HUES6 (cell line): ENCODE measurements around the gene GULP1.

Experiments
- H3K27ac ChIP-seq: 2 replicates; pipeline ENCODE4 v1.7.0; 2013; ENCODE audit warnings: low read depth, mild to moderate bottlenecking, low read length, inconsistent platforms
- H3K27me3 ChIP-seq: 2 replicates; pipeline ENCODE4 v1.6.1; 2013; ENCODE audit warnings: low read length; ENCODE audit not compliant: control insufficient read depth, insufficient read depth
- H3K36me3 ChIP-seq: 2 replicates; pipeline ENCODE4 v1.6.1; 2013; ENCODE audit warnings: low read length; ENCODE audit not compliant: control insufficient read depth, insufficient read depth
- H3K4me1 ChIP-seq: 2 replicates; pipeline ENCODE4 v1.6.1; 2013; ENCODE audit warnings: low read length; ENCODE audit not compliant: control insufficient read depth, insufficient read depth
- H3K4me3 ChIP-seq: 2 replicates; pipeline ENCODE4 v1.5.1; 2013; ENCODE audit warnings: low read depth, low read length
- H3K9ac ChIP-seq: one replicate; pipeline ENCODE4 v1.6.1; 2013; ENCODE audit warnings: mild to moderate bottlenecking, low read length
- H3K9me3 ChIP-seq: 2 replicates; pipeline ENCODE4 v1.6.1; 2013; ENCODE audit warnings: low read depth, low read length; ENCODE audit not compliant: control insufficient read depth, insufficient read depth

GULP1 gene

GRCh38 chr2:188308483-188308882, 16.8 kb downstream of the GULP1 start:
- Histone ChIP-seq H3K27me3 (no peaks in the 10 kb centered on the region), H3K9ac (no peak overlapping the region), H3K4me1 (peaks cover 31% of the 10 kb centered on the region), H3K36me3 (peaks cover 2% of the 10 kb centered on the region; the same call in 1 of the 2 replicates), H3K27ac (no peak overlapping the region), H3K9me3 (peaks cover 12% of the 10 kb centered on the region), H3K4me3 (no peak overlapping the region)

- H3K36me3 ChIP-seq, result peaks cover 2% of the 10 kb centered on the region; the same call in 1 of the 2 replicates
- peaks cover 13% of the 10 kb centered on the region for H3K9me3 ChIP-seq
- no peak overlapping the region for H3K27ac ChIP-seq
- H3K27me3 ChIP-seq, result no peaks in the 10 kb centered on the region
- H3K9ac ChIP-seq, result no peak overlapping the region
- H3K4me1 ChIP-seq, result peaks cover 29% of the 10 kb centered on the region
- no peak overlapping the region for H3K4me3 ChIP-seq
Observed at GRCh38 chr2:188309364-188309763, 17.7 kb downstream of the GULP1 start.

DNA sequence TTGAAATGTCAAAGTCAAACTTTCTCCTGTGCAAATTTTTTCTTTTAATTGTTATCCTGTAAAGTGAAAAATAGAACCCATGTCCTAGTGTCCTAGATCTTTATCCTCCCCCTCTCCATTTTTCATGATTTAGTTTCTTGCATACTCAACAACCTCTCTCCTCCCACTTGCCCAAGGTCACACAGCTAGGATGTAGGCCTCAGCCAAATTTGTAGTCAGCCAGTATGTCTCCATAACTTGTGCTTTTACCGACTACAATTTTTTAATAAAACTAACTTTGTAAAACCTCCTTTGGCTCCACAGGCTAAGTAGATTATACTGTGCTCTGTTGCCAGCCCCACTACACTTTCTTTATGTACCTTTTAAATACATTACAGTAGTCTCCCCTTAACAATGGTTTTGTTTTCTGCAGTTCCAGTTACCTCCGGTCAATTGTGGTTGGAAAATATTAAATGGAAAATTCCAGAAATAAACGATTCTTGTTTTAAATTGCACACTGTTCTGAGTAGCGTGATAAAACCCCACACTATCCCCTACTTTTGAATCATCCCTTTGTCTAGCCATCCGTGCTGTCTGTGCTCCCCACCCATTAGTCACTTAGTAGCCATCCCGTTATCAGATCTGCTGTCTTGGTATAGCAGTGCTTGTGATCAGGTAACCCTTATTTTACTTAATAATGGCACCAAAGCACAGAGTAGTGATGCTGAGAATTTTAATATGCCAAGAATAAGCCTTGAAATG, 22.8 kb downstream of the GULP1 start:
- H3K27ac ChIP-seq, result peak overlapping the region; percentile 25; the same call in 1 of the 2 replicates
- no peak overlapping the region for H3K4me3 ChIP-seq
- 0 out of 2 replicates have a peak, but pooled peaks cover 2% of the 10 kb centered on the region for H3K36me3 ChIP-seq
- H3K4me1 ChIP-seq, result peaks cover 30% of the 10 kb centered on the region
- H3K27me3 ChIP-seq, result no peaks in the 10 kb centered on the region
- H3K9ac ChIP-seq, result no peak overlapping the region
- H3K9me3 ChIP-seq, result peaks cover 13% of the 10 kb centered on the region

GRCh38 chr2:188315750-188316149, 24.1 kb downstream of the GULP1 start:
- H3K4me1 ChIP-seq, result peaks cover 30% of the 10 kb centered on the region
- no peak overlapping the region for H3K27ac ChIP-seq
- no peaks in the 10 kb centered on the region for H3K27me3 ChIP-seq
- no peak overlapping the region for H3K4me3 ChIP-seq
- H3K36me3 ChIP-seq, result 0 out of 2 replicates have a peak, but pooled peaks cover 2% of the 10 kb centered on the region
- no peak overlapping the region for H3K9ac ChIP-seq
- H3K9me3 ChIP-seq, result peaks cover 13% of the 10 kb centered on the region

GRCh38 chr2:188316342-188316741, 24.7 kb downstream of the GULP1 start:
- peaks cover 11% of the 10 kb centered on the region for H3K9me3 ChIP-seq
- no peaks in the 10 kb centered on the region for H3K27me3 ChIP-seq
- no peak overlapping the region for H3K27ac ChIP-seq
- no peak overlapping the region for H3K4me3 ChIP-seq
- no peak overlapping the region for H3K9ac ChIP-seq
- 0 out of 2 replicates have a peak, but pooled peaks cover 2% of the 10 kb centered on the region for H3K36me3 ChIP-seq
- peaks cover 30% of the 10 kb centered on the region for H3K4me1 ChIP-seq

DNA sequence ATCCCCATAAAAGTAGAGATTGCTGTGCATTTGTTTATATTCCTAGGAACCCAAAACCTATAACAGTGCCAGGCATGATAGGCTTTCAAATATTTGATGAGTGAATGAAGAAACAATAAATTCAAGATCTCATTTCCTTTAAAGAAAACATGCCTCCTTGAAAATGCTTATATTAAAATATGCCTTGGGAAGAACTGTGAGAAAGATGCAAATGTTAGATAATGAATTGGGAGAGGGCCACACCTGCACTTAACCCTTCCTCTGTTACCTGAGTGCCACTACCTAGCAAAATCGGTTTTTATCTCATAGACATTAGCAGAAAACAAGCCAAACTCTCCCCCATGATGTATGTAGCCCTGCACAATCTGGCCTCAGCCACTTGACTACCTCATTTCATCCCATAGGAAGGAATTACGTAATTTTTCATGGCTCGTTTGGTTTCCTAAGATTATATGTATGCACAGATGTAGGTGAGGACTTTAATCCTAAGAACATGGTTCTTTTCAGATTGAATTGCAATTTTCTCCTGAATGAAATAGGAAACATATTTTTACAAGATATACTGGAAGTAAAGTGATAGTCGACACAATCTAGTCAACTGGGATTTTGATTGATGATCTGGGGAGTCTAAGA, 25.2 kb downstream of the GULP1 start:
- Histone ChIP-seq H3K4me3 (no peak overlapping the region), H3K27me3 (no peaks in the 10 kb centered on the region), H3K9ac (no peak overlapping the region), H3K9me3 (peaks cover 11% of the 10 kb centered on the region), H3K4me1 (peaks cover 30% of the 10 kb centered on the region), H3K27ac (no peak overlapping the region), H3K36me3 (0 out of 2 replicates have a peak, but pooled peaks cover 2% of the 10 kb centered on the region)

DNA sequence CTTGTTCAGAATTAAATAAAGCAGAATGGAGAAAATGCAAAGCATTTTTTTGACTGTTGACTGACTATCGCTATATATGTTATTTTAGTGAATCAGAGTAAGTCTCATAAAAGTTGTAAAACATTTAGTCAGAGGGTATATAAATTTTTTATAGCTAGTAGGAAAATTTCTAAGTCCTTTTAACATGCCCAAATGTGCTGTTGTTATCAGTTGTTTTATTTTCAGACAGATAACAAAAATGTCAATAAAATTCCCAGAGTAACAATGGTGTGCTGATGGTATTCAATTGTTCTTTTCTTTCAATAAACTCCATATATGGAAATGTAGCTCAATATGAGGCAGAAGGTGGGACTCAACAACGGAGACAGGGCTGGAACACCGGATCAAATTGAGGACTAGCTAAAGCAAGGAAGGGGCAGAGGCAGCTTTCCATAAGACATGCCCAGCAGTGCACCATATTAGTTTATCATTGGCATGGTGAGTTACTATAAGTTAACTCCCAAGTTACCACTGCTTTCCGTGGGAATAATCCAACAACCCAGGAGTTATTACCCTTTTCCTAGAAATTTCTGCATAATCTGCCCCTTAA, 26.6 kb downstream of the GULP1 start:
- Histone ChIP-seq H3K4me1 (peaks cover 39% of the 10 kb centered on the region), H3K9ac (no peak overlapping the region)

DNA sequence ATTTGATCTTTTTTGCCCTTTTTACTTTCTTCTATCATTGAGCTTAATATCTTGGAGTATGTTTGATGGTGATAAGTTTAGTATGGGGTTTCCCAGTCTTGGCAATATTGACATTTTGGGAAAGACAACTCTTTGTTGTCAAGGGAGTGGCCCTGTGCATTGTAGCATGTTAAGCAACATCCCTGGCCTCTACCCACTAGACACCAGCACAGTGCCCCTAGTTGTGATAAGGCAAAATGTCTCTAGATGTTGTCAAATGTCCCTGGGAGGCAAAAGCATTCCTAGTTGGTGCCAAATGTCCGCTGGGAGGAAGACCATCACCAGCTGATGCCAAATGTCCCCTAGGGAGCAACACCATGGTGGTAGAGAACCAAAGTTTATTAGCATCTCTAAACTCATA, 28.2 kb downstream of the GULP1 start:
- H3K9ac ChIP-seq, result no peak overlapping the region
- H3K4me3 ChIP-seq, result no peak overlapping the region
- H3K4me1 ChIP-seq, result peaks cover 30% of the 10 kb centered on the region
- H3K27me3 ChIP-seq, result no peaks in the 10 kb centered on the region
- no peak overlapping the region for H3K27ac ChIP-seq
- no peaks in the 10 kb centered on the region for H3K9me3 ChIP-seq
- no peaks in the 10 kb centered on the region for H3K36me3 ChIP-seq

More for the DNA sequence above, 26.6 kb downstream of the GULP1 start:
- H3K4me3 ChIP-seq, result no peak overlapping the region
- H3K27me3 ChIP-seq, result no peaks in the 10 kb centered on the region
- no peaks in the 10 kb centered on the region for H3K36me3 ChIP-seq
- peak overlapping the region; percentile 46; the same call in 1 of the 2 replicates for H3K27ac ChIP-seq
- peaks cover 3% of the 10 kb centered on the region; the same call in 1 of the 2 replicates for H3K9me3 ChIP-seq

GRCh38 chr2:188320861-188321260, 29.2 kb downstream of the GULP1 start:
- Histone ChIP-seq H3K27me3 (no peaks in the 10 kb centered on the region), H3K9ac (no peak overlapping the region), H3K36me3 (no peaks in the 10 kb centered on the region), H3K4me1 (peaks cover 29% of the 10 kb centered on the region), H3K27ac (no peak overlapping the region), H3K4me3 (no peak overlapping the region), H3K9me3 (no peaks in the 10 kb centered on the region)

DNA sequence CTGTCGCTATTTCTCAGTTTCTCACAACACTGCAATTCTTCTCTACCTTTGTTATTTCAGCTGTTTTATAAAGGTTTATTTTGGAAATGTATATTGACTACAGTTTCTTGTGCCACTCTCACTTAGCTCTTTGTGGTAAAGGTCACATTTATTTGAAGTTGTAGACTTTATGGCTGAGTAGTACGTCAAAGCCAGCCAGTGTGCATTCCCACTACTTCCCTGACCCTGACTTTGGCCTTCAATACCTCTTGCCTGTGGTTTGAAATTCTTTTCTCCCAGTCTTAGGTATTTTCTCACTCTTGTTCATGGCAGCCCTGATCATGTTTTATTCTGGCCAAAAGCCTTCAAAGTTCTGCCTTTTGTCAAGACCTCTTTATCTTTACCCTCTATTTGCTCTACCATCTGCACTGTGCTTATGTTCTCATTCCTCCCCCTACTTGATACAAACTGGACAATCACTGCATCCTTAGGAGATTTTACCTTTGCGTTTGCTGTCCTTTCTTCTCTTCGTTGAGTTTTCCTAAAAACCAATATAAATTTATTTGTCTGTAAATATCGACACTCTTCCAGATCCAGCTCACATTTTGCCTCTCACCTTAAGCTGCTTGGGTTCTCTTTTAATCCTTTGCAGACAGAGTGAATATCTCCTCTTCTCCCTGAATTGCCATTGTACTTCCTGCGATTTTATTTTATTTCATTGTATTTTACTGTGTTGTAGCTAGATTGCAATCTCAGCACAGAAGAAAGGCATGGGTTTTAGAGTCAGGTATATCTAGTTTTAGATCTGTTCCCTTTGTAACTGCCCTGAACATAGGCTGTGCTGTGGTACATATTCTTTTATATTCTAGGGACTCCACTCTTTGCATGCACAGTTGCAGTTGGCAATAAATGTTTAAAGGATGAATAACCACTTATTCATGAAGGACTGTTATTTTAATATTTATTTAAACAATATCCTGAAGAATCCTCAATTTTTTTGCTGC, 31.2 kb downstream of the GULP1 start:
- H3K4me1 ChIP-seq, result peaks cover 26% of the 10 kb centered on the region
- H3K9ac ChIP-seq, result no peak overlapping the region
- no peaks in the 10 kb centered on the region for H3K36me3 ChIP-seq
- no peak overlapping the region for H3K4me3 ChIP-seq
- H3K27me3 ChIP-seq, result no peaks in the 10 kb centered on the region
- H3K9me3 ChIP-seq, result no peaks in the 10 kb centered on the region
- H3K27ac ChIP-seq, result 0 out of 2 replicates have a peak overlapping the region, but pooled peaks have one; percentile 2
